Activated naive CD8-positive, alpha-beta T cell treated with anti-CD3 and anti-CD28 coated beads, Interleukin-2, amount 50 U/mL, for 24 hours (primary cell): Measurements from ENCODE around the gene SPN.
A peak's percentile ranks its signal among the peaks of the same experiment; 100 is the strongest.
"Not testable (repeated sequence)": the region's sequence is repeated elsewhere in the genome, so short reads cannot be mapped to it uniquely, and the experiment has no call there.

Source experiments
- ATAC-seq: fragments of 150-1000 bp; cut with Tn5 transposase; one replicate; pipeline ENCODE4 v1.10.0; 2021
- DNase-seq: peaks from one replicate; pipeline ENCODE4 v3.0.0; 2021
- H3K27ac Mint-ChIP-seq: one replicate; pipeline ENCODE4 v1.8.0; 2021; ENCODE audit warnings: mild to moderate bottlenecking, mixed read lengths
- H3K27me3 Mint-ChIP-seq: one replicate; pipeline ENCODE4 v1.8.0; 2021; ENCODE audit warnings: mixed read lengths
- H3K36me3 Mint-ChIP-seq: one replicate; pipeline ENCODE4 v1.8.0; 2021; ENCODE audit warnings: low read depth, mixed read lengths
- H3K4me1 Mint-ChIP-seq: one replicate; pipeline ENCODE4 v1.8.0; 2021; ENCODE audit warnings: mixed read lengths
- H3K4me3 Mint-ChIP-seq: one replicate; pipeline ENCODE4 v1.8.0; 2021; ENCODE audit warnings: mild to moderate bottlenecking, moderate library complexity, mixed read lengths
- H3K9me3 Mint-ChIP-seq: one replicate; pipeline ENCODE4 v1.8.0; 2021; ENCODE audit warnings: mixed read lengths

SPN gene

DNA sequence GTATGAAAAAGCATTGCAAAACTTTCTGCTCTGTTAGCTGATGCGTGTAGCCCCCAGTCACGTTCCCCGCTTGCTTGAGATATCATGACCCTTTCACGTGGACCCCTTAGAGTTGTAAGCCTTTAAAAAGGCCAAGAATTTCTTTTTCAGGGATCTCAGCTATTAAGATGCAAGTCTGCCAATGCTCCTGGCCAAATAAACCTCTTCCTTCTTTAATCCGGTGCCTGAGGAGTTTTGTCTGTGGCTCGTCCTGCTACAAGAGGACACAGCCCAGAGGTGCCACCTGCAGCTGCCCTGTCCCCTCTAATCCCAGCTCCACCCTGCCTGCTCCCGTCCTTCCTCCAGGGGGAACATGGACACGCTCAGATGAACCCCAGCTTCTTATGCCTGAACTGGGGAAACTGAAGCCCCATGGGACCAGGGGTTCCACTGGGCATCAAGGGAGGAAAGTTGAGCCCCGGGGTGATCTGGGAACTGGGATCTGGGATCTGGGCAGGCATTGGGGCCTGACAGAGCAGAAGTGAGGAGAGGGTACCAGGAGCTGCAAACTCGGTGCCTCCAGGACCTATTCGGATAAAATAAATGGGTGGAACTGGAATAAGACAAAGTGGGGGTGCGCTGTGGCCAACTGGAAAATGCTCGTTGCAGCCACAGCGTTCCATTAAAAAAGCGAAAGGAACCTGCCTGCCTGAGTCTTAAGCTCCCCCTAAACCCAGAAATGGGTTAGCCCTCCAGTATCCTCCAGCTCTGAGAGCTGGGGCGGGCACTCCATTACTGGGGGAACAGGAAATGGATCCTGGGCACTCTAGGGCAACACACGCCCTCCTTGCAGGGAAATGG is 35.7 kb downstream of the SPN start:
- no peaks in the 10 kb centered on the region for H3K27me3 Mint-ChIP-seq
- no peak for DNase-seq
- ATAC-seq: no peak
- no peak overlapping the region for H3K4me3 Mint-ChIP-seq
- no peak overlapping the region for H3K27ac Mint-ChIP-seq
- no peaks in the 10 kb centered on the region for H3K9me3 Mint-ChIP-seq
- H3K4me1 Mint-ChIP-seq: peaks cover 28% of the 10 kb centered on the region
- no peaks in the 10 kb centered on the region for H3K36me3 Mint-ChIP-seq

DNA sequence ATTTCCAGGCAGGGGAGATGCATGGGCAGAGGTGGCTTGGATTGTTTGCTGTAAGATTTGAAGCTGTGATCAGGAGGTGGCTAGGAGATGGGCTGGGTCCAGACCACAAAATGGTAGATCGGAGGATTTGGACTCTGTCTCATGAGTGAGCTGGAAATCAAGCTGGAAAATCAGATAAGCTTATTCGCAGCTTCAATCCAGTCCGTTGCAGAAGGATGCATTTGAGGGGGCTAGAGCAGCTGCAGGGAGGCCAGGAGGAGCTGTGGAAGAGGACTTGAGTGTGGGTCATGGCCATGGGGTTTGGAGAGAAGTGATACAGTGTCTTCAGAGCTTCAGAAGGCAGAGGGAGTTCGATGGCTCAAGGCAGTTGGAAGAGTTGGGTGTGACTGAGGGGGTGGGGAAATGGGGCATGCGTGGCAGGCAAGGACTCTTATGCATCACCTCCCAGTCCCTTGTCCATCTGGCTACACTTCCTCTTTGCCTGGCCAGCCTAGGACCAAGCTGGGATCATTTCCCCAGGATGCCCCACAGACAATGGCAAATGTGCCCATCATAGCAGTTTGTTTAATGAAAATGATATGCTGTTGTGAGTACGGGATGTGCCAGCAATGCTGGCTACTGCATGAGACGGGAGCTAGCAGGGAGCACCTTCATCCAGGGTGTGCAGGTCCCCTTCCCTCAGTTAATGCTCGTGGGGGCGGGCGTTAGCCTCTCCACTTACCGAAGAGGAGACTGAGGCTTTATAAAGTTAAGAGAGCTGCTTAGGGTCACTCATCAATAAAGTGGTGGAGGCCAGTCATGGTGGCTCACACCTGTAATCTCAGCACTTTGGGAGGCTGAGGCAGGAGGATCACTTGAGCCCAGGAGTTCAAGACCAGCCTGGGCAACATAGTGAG is 36.5 kb downstream of the SPN start:
- H3K27ac Mint-ChIP-seq: no peak overlapping the region
- ATAC-seq: no peak
- H3K4me1 Mint-ChIP-seq: peaks cover 28% of the 10 kb centered on the region
- H3K36me3 Mint-ChIP-seq: no peaks in the 10 kb centered on the region
- H3K4me3 Mint-ChIP-seq: no peak overlapping the region
- H3K9me3 Mint-ChIP-seq: no peaks in the 10 kb centered on the region
- no peak for DNase-seq
- H3K27me3 Mint-ChIP-seq: no peaks in the 10 kb centered on the region

DNA sequence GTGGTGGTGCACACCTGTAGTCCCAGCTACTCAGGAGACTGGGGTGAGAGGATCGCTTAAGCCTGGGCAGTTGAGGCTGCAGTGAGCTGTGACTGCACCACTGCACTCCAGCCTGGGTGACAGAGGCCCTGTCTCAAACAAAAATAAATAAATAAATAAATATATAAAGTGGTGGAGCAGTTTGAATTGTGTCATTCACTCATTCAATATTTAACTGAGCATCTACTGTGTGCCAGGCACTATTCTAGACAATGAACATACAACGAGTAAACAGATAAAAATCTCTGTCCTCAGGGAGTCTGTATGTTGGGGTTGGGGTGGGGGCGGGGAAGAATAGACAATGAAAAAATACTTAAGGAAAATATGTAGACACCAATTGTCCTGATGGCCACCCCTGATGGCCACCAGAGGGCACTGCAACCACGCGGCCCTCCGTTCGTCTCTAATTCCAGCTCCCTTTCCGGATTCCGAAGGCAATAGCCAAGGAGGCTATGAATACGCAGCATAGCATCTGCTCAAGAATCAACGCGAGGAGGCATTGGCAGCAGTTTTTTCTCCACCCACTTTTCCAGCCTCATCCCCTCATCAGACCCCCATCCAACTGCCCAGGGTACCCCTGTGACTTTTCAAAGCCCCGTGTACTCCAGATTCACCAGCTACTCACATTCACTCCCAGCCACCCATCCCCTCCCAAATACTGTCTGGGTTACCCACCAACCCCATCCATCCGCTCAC is 37.4 kb downstream of the SPN start:
- ATAC-seq: peak; percentile 31

DNA sequence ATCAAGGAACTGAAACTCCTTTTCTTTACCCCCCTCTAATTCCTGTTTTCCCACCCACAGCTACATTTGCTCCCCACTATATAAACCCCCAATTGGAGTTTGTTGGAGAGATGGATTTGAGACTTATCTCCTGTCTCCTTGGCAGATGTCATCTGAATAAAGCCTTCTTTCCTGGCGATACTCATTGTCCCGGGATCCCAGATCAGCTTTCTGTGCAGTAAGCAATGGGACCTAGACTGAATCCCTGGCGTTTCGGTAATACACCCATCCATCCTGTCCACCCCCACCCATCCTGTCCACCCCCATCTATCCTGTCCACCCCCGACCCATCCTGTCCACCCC is 38.1 kb downstream of the SPN start:
- no peaks in the 10 kb centered on the region for H3K9me3 Mint-ChIP-seq
- peaks cover 28% of the 10 kb centered on the region for H3K4me1 Mint-ChIP-seq
- H3K4me3 Mint-ChIP-seq: no peak overlapping the region
- DNase-seq (no peak), ATAC-seq (no peak)
- H3K27me3 Mint-ChIP-seq: no peaks in the 10 kb centered on the region
- H3K27ac Mint-ChIP-seq: no peak overlapping the region
- no peaks in the 10 kb centered on the region for H3K36me3 Mint-ChIP-seq

More for the DNA sequence above, 37.4 kb downstream of the SPN start:
- peaks cover 28% of the 10 kb centered on the region for H3K4me1 Mint-ChIP-seq
- no peak overlapping the region for H3K4me3 Mint-ChIP-seq
- DNase-seq: peak; percentile 77
- H3K27me3 Mint-ChIP-seq: no peaks in the 10 kb centered on the region
- H3K36me3 Mint-ChIP-seq: no peaks in the 10 kb centered on the region
- H3K9me3 Mint-ChIP-seq: no peaks in the 10 kb centered on the region
- H3K27ac Mint-ChIP-seq: no peak overlapping the region

DNA sequence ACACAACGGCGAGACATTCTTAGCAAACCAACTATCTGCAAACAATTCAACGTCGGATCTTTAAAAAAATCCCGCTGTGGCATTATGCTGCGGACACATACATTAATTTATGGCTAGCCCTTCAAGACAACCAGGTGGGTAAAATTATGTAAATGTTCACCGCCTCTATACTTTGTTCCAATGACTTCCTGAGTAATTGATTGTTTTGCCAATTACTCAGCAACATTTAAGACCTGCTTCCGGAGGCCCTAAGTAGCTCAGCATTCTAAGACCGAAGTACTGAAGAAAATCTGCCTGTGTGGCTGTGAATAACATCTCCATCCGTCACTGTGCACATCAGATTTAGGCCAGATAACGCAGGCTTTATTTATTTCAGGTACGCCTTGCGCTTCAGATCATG is 39.2 kb downstream of the SPN start:
- Mint-ChIP-seq H3K4me3 (peak overlapping the region; percentile 58), H3K27me3 (no peaks in the 10 kb centered on the region), H3K4me1 (peaks cover 28% of the 10 kb centered on the region), H3K36me3 (no peaks in the 10 kb centered on the region), H3K27ac (peak overlapping the region; percentile 84), H3K9me3 (no peaks in the 10 kb centered on the region)
- no peak for DNase-seq
- ATAC-seq: no peak

DNA sequence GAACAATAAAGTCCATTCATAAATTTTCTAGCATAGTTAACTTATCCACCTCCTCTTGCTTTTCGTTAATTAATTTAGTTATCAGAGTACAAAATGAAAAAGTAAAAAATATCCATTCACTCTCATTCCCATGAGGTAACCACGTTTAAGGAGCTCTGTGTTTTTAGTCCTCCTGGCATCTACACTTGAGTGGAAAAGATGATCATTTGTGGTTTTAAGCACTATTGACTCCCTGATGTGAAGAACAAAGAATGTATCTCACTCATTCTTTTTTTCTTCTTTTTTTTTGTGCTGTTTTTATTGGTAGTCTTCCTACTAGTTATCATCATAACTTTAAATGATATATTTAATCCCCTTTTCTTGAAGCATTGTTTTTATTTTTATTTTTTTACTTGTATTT is 42.0 kb downstream of the SPN start:
- Mint-ChIP-seq H3K9me3 (no peaks in the 10 kb centered on the region), H3K36me3 (no peaks in the 10 kb centered on the region), H3K27ac (no peak overlapping the region), H3K27me3 (no peaks in the 10 kb centered on the region), H3K4me3 (no peak overlapping the region), H3K4me1 (peaks cover 35% of the 10 kb centered on the region)
- DNase-seq (no peak), ATAC-seq (no peak)

DNA sequence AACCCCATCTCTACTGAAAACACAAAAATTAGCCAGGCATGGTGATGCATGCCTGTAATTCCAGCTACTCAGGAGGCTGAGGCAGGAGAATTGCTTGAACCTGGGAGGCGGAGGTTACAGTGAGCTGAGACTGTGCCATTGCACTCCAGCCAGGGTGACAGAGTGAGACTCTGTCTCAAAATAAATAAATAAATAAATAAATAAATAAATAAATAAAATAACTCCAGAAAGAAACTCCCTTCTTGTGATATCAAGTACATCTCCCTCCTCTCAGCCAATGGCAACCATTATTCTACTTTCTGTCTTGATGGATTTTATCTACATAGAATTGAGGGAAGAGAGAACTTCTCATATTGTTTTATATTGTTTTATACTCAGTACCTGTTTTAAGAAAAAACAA is 44.1 kb downstream of the SPN start:
- not testable (repeated sequence) for ATAC-seq, H3K4me3 Mint-ChIP-seq, DNase-seq, H3K27me3 Mint-ChIP-seq, H3K9me3 Mint-ChIP-seq, H3K27ac Mint-ChIP-seq, H3K36me3 Mint-ChIP-seq
- H3K4me1 Mint-ChIP-seq: peaks cover 27% of the 10 kb centered on the region

DNA sequence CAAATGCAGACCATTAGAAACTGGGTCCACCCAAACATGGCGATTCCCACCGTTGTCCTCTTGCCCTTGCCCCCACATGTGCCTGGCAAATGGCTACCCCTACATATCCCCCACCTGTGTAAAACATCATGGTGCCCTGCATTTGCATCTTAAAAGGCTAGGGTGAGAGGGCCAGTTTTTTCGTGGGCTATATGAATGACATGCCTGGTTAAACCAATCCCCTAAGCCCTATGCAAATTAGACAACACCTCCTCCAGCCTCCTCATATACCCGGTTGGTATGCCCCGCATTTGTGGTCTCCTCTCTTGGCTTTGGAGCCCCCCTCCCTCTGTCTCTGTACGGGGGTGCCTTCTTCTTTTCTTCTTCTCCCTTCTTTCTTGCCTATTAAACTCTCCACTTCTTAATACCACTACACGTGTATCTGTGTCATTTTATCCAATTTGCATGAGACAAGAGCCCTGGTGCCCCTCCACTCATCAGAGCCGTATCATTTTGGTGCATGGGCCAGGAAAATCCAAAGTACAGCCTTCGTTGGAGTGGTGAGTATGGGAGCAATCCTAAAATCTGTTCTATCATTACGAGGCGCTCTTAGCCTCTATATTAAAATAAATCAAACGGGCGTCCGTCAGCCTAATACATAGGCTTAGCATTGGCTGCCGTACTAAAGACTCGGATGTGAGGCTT is 46.0 kb downstream of the SPN start:
- no peaks in the 10 kb centered on the region for H3K9me3 Mint-ChIP-seq
- ATAC-seq: no peak
- H3K27me3 Mint-ChIP-seq: no peaks in the 10 kb centered on the region
- no peak overlapping the region for H3K27ac Mint-ChIP-seq
- no peak overlapping the region for H3K4me3 Mint-ChIP-seq
- peaks cover 17% of the 10 kb centered on the region for H3K4me1 Mint-ChIP-seq
- no peaks in the 10 kb centered on the region for H3K36me3 Mint-ChIP-seq
- DNase-seq: no peak

DNA sequence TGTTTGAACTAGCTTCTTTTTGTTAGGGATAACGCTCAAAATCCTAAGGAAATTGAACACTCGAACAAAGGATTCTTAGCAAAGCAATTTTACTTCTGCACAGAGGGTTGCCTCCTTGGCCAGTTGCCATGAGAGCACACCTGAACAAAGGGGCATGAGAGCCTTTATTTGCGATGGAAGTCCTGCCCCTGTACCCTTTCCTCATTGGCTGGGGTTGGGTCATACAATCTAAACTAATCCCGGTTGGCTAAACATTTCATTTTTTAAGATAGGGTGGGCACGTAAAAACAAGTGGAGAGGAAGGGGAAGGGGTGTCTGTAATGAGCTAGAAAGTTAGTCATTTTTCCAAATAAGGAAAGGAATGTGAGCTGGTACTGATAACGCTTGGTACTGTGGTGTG is 46.6 kb downstream of the SPN start:
- H3K9me3 Mint-ChIP-seq, H3K36me3 Mint-ChIP-seq, H3K27ac Mint-ChIP-seq, DNase-seq, ATAC-seq, H3K27me3 Mint-ChIP-seq, H3K4me3 Mint-ChIP-seq: not testable (repeated sequence)
- H3K4me1 Mint-ChIP-seq: peaks cover 17% of the 10 kb centered on the region

DNA sequence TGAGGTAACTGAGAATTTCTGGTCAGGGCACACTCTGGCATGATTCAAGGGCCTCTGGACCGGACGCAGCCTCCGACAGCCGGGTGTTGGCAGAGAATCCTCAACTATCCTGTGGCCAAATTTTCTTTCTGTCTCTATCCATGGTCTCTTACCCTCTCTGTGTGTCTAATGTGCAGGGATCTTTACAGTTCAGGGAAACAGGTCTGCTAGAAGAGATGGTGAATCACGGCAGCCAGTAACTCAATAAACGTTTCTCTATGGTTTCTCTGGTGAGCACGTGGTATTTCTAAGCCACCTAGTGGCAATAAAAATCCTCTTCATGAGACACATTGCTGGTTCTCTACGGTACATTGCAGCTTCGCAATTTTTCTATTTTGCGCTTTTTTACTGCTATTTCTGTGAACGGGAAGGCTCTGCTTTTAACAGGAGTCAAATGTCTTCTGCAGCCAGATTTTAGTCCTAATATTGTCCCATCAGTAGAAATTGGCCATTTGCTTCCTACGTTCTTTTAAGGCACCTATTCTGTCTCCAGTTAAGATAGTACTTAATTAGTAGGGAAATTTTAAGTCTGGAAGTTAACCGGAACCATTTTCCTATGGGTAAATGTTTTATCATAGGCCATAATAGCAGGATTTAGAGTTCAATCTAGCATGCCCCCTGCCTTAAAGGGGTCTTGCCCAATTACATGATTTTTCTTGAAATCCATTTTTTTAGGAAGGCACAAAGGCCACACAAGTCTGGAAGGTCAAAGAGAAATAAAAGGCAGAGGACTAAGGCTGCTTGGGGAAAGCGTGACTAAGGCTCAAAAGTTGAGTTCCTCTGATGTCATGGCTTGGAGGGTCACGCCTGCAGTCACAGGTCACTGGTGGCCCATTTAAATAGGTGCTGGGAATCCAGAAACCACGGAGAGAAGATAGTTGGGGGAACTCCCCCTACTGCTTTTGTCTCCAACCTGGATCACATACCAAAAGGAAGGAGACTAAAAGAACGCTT is 47.5 kb downstream of the SPN start:
- H3K9me3 Mint-ChIP-seq: no peaks in the 10 kb centered on the region
- no peak overlapping the region for H3K27ac Mint-ChIP-seq
- H3K27me3 Mint-ChIP-seq: no peaks in the 10 kb centered on the region
- no peak overlapping the region for H3K4me3 Mint-ChIP-seq
- ATAC-seq (peak; percentile 96), DNase-seq (no peak)
- no peaks in the 10 kb centered on the region for H3K36me3 Mint-ChIP-seq
- peaks cover 17% of the 10 kb centered on the region for H3K4me1 Mint-ChIP-seq

DNA sequence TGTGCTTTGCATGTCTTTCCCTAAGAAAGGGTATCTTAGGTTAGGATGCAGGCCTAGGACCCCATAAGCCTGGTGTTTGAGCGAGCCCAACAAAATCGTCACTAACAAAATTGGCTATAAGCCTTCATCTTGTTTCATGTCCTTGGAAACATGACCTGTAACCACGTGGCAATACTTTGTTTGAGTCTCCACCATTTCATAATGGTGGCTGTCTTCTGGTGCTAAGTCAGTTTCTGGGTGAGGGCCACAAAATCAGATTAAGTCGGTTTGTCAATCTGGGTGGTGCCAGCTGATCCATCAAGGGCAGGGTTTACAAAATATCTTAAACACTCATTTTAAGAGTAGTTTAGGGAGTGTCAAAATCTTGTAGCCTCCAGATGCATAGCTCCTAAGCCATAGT is 49.8 kb downstream of the SPN start:
- no peak for ATAC-seq
- no peak overlapping the region for H3K27ac Mint-ChIP-seq
- no peak overlapping the region for H3K4me3 Mint-ChIP-seq
- DNase-seq: no peak
- no peaks in the 10 kb centered on the region for H3K36me3 Mint-ChIP-seq
- H3K27me3 Mint-ChIP-seq: no peaks in the 10 kb centered on the region
- peaks cover 15% of the 10 kb centered on the region for H3K4me1 Mint-ChIP-seq
- H3K9me3 Mint-ChIP-seq: no peaks in the 10 kb centered on the region

DNA sequence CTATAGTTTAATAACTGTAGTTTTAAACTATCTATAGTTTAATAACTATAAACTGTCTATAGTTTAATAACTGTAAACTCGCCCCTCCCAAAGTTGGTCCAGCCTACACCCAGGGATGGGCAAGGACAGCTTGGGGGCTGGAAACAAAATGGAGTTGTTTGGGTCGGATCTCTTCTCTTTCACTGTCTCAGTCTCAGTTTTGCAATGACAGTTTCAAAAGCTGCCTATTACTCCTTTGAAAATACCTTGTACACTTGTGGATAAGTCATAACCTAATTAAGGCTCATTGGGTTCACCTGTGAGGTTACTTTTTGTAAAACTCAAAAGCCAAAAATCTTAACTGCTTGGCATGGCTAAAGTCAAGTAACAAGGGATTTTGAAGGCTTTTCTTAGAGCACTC is 51.3 kb downstream of the SPN start:
- H3K36me3 Mint-ChIP-seq: no peaks in the 10 kb centered on the region
- no peak for DNase-seq
- H3K4me3 Mint-ChIP-seq: no peak overlapping the region
- ATAC-seq: no peak
- H3K4me1 Mint-ChIP-seq: peaks cover 20% of the 10 kb centered on the region
- no peak overlapping the region for H3K27ac Mint-ChIP-seq
- H3K27me3 Mint-ChIP-seq: no peaks in the 10 kb centered on the region
- no peaks in the 10 kb centered on the region for H3K9me3 Mint-ChIP-seq

DNA sequence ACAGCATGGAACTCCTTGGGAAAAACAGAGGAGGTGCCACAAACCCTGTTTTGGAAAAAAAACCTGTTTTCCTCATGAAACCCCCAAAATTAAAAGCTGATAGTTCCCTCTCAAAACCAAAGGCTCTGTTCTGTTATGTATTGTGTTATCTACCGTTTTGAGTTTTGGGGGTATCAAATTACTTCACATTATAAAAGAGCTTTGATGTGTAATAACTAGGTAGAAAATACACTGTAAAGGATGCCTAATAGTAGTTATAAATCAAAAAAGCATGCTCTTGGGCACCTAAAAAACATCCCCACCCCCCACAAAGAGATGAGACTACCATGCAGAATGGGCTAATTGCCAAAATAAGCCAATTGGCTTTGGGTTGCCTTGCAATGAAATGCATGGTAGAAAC is 51.9 kb downstream of the SPN start:
- ATAC-seq (no peak), DNase-seq (no peak)
- Mint-ChIP-seq H3K36me3 (no peaks in the 10 kb centered on the region), H3K27ac (no peak overlapping the region), H3K27me3 (no peaks in the 10 kb centered on the region), H3K4me1 (peaks cover 16% of the 10 kb centered on the region), H3K9me3 (no peaks in the 10 kb centered on the region), H3K4me3 (no peak overlapping the region)
